Keratinocyte (primary cell): ENCODE data around the gene SORT1.

ENCODE experiments used
- CTCF ChIP-seq, 3 experiments: IDR thresholded peaks in 1 of 3; conservative IDR thresholded peaks in 1 of 3; optimal IDR thresholded peaks in 1 of 3; 2 replicates in 2 of 3; 3 replicates in 1 of 3; pipeline versions ENCODE3 to v1.5.1; 2011; ENCODE audit warnings: low read length in 3 of 3, mild to moderate bottlenecking in 3 of 3, moderate library complexity in 2 of 3, control low read depth in 1 of 3, inconsistent platforms in 1 of 3; ENCODE audit not compliant: insufficient read depth in 2 of 3; ENCODE audit errors: extremely low read depth in 1 of 3
- EZH2 ChIP-seq: IDR thresholded peaks from one replicate; pipeline ENCODE4 v1.6.1; 2012; ENCODE audit warnings: inconsistent platforms, mild to moderate bottlenecking, low read length, moderate library complexity

GRCh38 chr1:109262231-109263055, 135.3 kb downstream of the SORT1 start:
- TF ChIP-seq CTCF (optimal IDR thresholded peaks at IDR 0.05 in 1 of 3, IDR thresholded peaks at IDR 0.05 in 1 of 3, conservative IDR thresholded peaks at IDR 0.05 in 1 of 3; ENCODE audit: extremely low read depth in 1 of 3, insufficient read depth in 2 of 3, low read length in 3 of 3) = no peak
- TF ChIP-seq EZH2 = no peak
